Measurements from ENCODE around the gene ACBD4.

Gene ACBD4

GRCh38 chr17:45096141-45096540, 39.3 kb upstream of the ACBD4 start:
- H3K36me3 ChIP-seq, result peaks cover 94% of the 10 kb centered on the region
- no peaks in the 10 kb centered on the region for H3K9me3 ChIP-seq (ENCODE audit: severe bottlenecking)
- DNase-seq, result peak; percentile 45
- H3K4me3 ChIP-seq (ENCODE audit: low read depth, low read length), result no peak overlapping the region
- H3K27me3 ChIP-seq (ENCODE audit: insufficient read depth, low read depth, severe bottlenecking), result no peaks in the 10 kb centered on the region
- no peak overlapping the region for H3K27ac ChIP-seq
- TF ChIP-seq CTCF (IDR thresholded peaks at IDR 0.05; ENCODE audit: low read depth, low read length), result peak; percentile 69

GRCh38 chr17:45096926-45097325, 38.6 kb upstream of the ACBD4 start:
- Histone ChIP-seq H3K4me3 (ENCODE audit: low read depth, low read length) (no peak overlapping the region), H3K36me3 (peaks cover 91% of the 10 kb centered on the region), H3K9me3 (ENCODE audit: severe bottlenecking) (no peaks in the 10 kb centered on the region), H3K27ac (no peak overlapping the region), H3K27me3 (ENCODE audit: insufficient read depth, low read depth, severe bottlenecking) (no peaks in the 10 kb centered on the region)
- DNase-seq, result no peak
- TF ChIP-seq CTCF (IDR thresholded peaks at IDR 0.05; ENCODE audit: low read depth, low read length), result no peak

GRCh38 chr17:45098081-45098868, 37.2 kb upstream of the ACBD4 start:
- H3K4me3 ChIP-seq (ENCODE audit: low read depth, low read length), result no peak overlapping the region
- no peaks in the 10 kb centered on the region for H3K9me3 ChIP-seq (ENCODE audit: severe bottlenecking)
- peaks cover 91% of the 10 kb centered on the region for H3K36me3 ChIP-seq
- DNase-seq, result no peak
- no peaks in the 10 kb centered on the region for H3K27me3 ChIP-seq (ENCODE audit: insufficient read depth, low read depth, severe bottlenecking)
- TF ChIP-seq CTCF (IDR thresholded peaks at IDR 0.05; ENCODE audit: low read depth, low read length), result no peak
- H3K27ac ChIP-seq, result no peak overlapping the region

GRCh38 chr17:45098869-45099616, 36.4 kb upstream of the ACBD4 start:
- Histone ChIP-seq H3K4me3 (ENCODE audit: low read depth, low read length) (no peak overlapping the region), H3K9me3 (ENCODE audit: severe bottlenecking) (no peaks in the 10 kb centered on the region), H3K27me3 (ENCODE audit: insufficient read depth, low read depth, severe bottlenecking) (no peaks in the 10 kb centered on the region), H3K27ac (no peak overlapping the region), H3K36me3 (peaks cover 91% of the 10 kb centered on the region)
- peak; percentile 99 for TF ChIP-seq CTCF (IDR thresholded peaks at IDR 0.05; ENCODE audit: low read depth, low read length)
- peak; percentile 96 for DNase-seq

GRCh38 chr17:45101546-45101882, 34.0 kb upstream of the ACBD4 start:
- H3K36me3 ChIP-seq, result peaks cover 89% of the 10 kb centered on the region
- no peaks in the 10 kb centered on the region for H3K27me3 ChIP-seq (ENCODE audit: insufficient read depth, low read depth, severe bottlenecking)
- H3K27ac ChIP-seq, result peak overlapping the region; percentile 58
- DNase-seq, result no peak
- H3K9me3 ChIP-seq (ENCODE audit: severe bottlenecking), result no peaks in the 10 kb centered on the region
- H3K4me3 ChIP-seq (ENCODE audit: low read depth, low read length), result no peak overlapping the region
- no peak for TF ChIP-seq CTCF (IDR thresholded peaks at IDR 0.05; ENCODE audit: low read depth, low read length)

Data from WERI-Rb-1 (cell line).